ENCODE measurements around the gene HMGCL.
"Not testable (repeated sequence)": the region's sequence is repeated elsewhere in the genome, so short reads cannot be mapped to it uniquely, and the experiment has no call there.

Gene HMGCL

DNA sequence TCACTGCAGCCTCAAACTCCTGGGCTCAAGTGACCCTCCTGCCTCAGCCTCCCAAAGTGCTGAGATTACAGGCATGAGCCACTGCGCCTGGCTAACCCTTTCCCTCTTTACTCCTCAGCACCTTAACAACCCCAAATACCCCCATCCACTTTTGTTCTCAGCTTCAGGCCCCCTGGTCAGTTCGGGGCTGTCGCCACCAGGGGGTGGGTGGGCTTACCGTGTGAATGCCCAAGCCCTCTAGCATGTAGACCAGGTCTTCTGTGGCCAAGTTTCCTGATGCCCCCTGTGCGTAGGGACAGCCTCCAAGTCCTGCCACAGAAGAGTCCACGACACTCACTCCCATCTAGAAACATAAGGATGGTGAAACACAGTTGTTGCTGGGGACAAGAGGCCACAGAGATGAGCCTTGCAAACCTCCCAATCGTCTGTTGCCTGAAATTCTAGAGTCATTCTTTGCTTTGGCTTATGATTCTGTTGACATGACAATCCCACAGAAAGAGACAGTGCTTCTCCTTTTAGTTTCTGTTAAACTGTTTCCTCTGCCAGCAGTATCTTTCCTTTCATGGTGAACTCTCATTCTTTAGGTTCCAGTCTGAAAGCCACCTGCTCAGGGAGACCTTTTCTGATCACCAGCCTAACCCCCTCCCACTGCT is 20.9 kb downstream of the HMGCL start:
- Histone ChIP-seq H3K27me3 (ENCODE audit: control insufficient read depth, insufficient read depth, low read length) (no peaks in the 10 kb centered on the region), H3K4me2 (ENCODE audit: low read length) (no peak overlapping the region), H3K9ac (ENCODE audit: low read depth, low read length) (no peak overlapping the region), H3K36me3 (ENCODE audit: insufficient read depth, low read length) (peaks cover 15% of the 10 kb centered on the region), H3K9me3 (replicated peaks; ENCODE audit: low read length) (no peaks in the 10 kb centered on the region), H3K4me3 (ENCODE audit: low read length) (no peak overlapping the region), H3K4me1 (ENCODE audit: control insufficient read depth, insufficient read depth, low read length) (peaks cover 13% of the 10 kb centered on the region)

DNA sequence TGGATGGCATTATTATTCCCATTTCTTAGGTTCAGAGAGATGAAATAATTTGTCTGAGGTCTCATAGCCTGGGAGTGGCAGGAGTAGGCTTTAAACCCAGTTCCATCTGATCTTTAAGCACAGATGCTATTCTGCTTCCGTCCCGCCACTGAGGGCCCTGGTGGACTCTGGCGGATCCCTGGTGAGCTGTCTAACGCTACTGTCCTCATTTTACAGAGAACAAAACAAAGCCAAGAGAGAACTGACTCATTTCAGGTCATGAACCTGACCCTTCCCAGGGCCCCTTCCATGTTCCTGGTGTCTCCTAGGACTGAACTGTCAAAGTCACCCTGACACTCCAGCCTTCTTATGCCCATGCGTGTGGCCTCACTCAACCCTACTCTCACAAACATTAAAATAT is 21.6 kb downstream of the HMGCL start:
- H3K4me2 ChIP-seq (ENCODE audit: low read length) = no peak overlapping the region
- H3K36me3 ChIP-seq (ENCODE audit: insufficient read depth, low read length) = peaks cover 21% of the 10 kb centered on the region

DNA sequence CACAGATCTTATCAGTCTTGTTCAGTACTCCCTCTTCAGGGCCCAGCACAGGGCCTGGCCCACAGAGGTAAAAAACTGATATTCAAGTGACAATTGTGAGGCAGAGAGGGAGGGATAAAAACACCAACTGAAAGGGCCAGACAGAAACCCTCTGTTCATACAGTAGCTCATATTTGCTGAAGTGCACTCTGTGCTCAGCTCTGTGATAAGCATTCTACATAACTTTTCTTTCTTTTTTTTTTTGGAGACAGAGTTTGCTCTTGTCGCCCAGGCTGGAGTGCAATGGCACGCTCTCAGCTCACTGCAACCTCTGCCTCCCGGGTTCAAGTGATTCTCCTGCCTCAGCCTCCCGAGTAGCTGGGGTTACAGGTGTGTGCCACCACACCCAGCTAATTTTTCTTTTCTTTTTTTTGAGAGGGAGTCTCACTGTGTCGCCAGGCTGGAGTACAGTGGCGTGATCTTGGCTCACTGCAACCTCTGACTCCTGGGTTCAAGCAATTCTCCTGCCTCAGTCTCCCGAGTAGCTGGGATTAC is 22.4 kb downstream of the HMGCL start:
- not testable (repeated sequence) for H3K9ac ChIP-seq (ENCODE audit: low read depth, low read length); H3K4me3 ChIP-seq (ENCODE audit: low read length); H3K4me2 ChIP-seq (ENCODE audit: low read length); H3K27me3 ChIP-seq (ENCODE audit: control insufficient read depth, insufficient read depth, low read length); H3K9me3 ChIP-seq (replicated peaks; ENCODE audit: low read length)
- Histone ChIP-seq H3K36me3 (ENCODE audit: insufficient read depth, low read length) (peaks cover 25% of the 10 kb centered on the region), H3K4me1 (ENCODE audit: control insufficient read depth, insufficient read depth, low read length) (peaks cover 20% of the 10 kb centered on the region)

More for the DNA sequence above, 21.6 kb downstream of the HMGCL start:
- H3K9ac ChIP-seq (ENCODE audit: low read depth, low read length) = no peak overlapping the region
- H3K27me3 ChIP-seq (ENCODE audit: control insufficient read depth, insufficient read depth, low read length) = no peaks in the 10 kb centered on the region
- no peak overlapping the region for H3K4me3 ChIP-seq (ENCODE audit: low read length)
- no peaks in the 10 kb centered on the region for H3K9me3 ChIP-seq (replicated peaks; ENCODE audit: low read length)
- H3K4me1 ChIP-seq (ENCODE audit: control insufficient read depth, insufficient read depth, low read length) = peaks cover 19% of the 10 kb centered on the region

DNA sequence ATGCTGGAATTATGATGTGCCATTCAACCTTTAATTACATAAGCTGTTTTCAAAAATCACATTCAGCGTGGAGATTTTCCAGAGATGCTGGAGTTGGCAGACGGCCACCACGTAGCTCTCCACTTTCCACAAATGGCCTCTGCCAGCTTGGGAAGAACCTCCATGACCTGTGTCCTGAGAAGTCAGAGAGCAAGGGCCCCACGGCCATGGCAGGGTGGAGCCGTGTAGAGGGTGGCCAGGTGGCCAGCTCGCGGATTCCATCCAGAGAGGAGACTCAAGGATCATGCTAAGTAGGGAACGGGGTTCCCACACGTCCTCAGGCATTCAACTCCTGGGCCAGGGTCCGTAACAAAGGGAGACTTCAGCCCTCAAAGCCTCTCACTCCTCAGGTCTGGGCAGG is 23.4 kb downstream of the HMGCL start:
- H3K4me2 ChIP-seq (ENCODE audit: low read length) = no peak overlapping the region
- H3K27me3 ChIP-seq (ENCODE audit: control insufficient read depth, insufficient read depth, low read length) = no peaks in the 10 kb centered on the region
- no peaks in the 10 kb centered on the region for H3K9me3 ChIP-seq (replicated peaks; ENCODE audit: low read length)
- H3K36me3 ChIP-seq (ENCODE audit: insufficient read depth, low read length) = peaks cover 22% of the 10 kb centered on the region
- peaks cover 20% of the 10 kb centered on the region for H3K4me1 ChIP-seq (ENCODE audit: control insufficient read depth, insufficient read depth, low read length)
- H3K9ac ChIP-seq (ENCODE audit: low read depth, low read length) = no peak overlapping the region
- no peak overlapping the region for H3K4me3 ChIP-seq (ENCODE audit: low read length)

DNA sequence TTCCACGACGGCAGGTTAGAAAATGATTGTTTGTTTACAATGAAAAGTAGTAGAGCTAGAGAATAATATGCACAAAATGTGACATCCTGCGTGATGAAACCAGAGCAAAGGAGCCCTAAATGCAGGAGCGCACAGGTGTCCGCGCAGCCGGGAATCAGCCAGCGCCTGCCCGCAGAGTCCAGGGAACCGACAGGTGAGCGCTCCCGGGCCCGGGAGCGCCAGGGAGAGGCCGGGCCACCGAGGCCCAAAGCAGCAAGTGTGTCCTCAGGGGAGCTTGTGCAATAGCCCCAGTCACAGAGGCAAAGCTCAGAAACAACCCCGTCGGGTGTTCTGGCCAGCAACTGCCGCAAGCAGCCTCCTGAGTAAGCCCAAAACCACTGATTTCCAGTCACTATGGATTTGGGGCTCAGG is 23.9 kb downstream of the HMGCL start:
- peak overlapping the region; percentile 96 for H3K4me3 ChIP-seq (ENCODE audit: low read length)
- H3K27me3 ChIP-seq (ENCODE audit: control insufficient read depth, insufficient read depth, low read length) = no peaks in the 10 kb centered on the region
- peak overlapping the region; percentile 97 for H3K4me2 ChIP-seq (ENCODE audit: low read length)
- peak overlapping the region; percentile 83 for H3K9ac ChIP-seq (ENCODE audit: low read depth, low read length)
- H3K4me1 ChIP-seq (ENCODE audit: control insufficient read depth, insufficient read depth, low read length) = peaks cover 20% of the 10 kb centered on the region
- H3K9me3 ChIP-seq (replicated peaks; ENCODE audit: low read length) = no peaks in the 10 kb centered on the region
- peaks cover 27% of the 10 kb centered on the region for H3K36me3 ChIP-seq (ENCODE audit: insufficient read depth, low read length)

DNA sequence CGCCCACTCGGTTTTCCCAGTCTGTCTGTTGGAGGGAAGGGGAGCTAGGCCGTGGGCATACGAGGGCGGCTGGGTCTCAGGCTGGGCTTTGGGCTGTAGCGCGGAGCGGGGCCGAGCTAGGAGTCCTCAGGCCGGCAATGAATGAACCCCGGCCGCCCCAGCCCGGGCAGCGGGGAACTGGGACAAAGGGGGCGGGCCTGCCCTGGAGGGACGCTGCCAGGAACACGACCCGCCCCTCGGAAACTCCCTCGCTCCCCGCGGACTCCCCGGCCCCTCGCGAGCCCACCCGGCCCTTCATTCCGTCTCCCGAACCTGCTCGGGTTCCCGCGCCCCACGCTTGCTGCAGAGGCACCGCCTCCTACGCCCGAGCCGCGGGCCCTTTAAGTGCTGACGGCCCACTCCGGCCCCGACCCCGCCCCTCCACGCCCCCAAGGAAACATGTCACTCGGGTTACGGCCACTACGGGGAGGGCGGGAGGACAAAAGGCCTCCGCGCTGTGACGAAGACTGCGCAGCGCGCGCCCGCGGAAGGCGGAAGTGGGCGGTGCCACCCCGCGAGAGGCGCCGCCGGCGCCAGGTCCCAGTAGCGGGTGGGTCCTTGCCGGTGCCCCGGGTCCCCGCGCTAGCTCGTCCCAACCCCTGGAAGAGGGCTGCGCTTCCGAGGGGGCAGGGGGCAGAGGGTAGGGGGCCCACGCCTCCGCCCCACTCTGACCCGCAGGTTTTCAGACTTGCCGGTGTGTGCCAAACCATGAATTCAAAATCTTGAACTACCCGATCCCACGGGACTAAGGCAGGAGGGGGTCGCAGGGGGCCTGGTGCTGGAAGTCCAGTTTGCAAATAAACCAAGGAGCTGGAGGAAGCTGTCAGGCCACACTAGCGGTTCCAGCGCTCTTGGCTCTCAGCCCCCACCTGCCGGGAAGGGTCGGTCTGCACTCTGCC is 24.6 kb downstream of the HMGCL start, which contains the start of gene GALE:
Gene GALE (minus strand): TSS at position 355 of the 938 bp plus-strand sequence. CDS start 1,747 bp downstream, outside the sequence.
- peak within 1 kb of the TSS; percentile 97 for H3K4me2 ChIP-seq (ENCODE audit: low read length)
- H3K4me3 ChIP-seq (ENCODE audit: low read length) = peak within 1 kb of the TSS; percentile 96
- peaks cover 20% of the 10 kb centered on the region for H3K4me1 ChIP-seq (ENCODE audit: control insufficient read depth, insufficient read depth, low read length)
- peak within 1 kb of the TSS; percentile 83 for H3K9ac ChIP-seq (ENCODE audit: low read depth, low read length)
- H3K9me3 ChIP-seq (replicated peaks; ENCODE audit: low read length) = no peaks in the 10 kb centered on the region
- H3K27me3 ChIP-seq (ENCODE audit: control insufficient read depth, insufficient read depth, low read length) = no peaks in the 10 kb centered on the region
- H3K36me3 ChIP-seq (ENCODE audit: insufficient read depth, low read length) = peaks cover 32% of the 10 kb centered on the region

DNA sequence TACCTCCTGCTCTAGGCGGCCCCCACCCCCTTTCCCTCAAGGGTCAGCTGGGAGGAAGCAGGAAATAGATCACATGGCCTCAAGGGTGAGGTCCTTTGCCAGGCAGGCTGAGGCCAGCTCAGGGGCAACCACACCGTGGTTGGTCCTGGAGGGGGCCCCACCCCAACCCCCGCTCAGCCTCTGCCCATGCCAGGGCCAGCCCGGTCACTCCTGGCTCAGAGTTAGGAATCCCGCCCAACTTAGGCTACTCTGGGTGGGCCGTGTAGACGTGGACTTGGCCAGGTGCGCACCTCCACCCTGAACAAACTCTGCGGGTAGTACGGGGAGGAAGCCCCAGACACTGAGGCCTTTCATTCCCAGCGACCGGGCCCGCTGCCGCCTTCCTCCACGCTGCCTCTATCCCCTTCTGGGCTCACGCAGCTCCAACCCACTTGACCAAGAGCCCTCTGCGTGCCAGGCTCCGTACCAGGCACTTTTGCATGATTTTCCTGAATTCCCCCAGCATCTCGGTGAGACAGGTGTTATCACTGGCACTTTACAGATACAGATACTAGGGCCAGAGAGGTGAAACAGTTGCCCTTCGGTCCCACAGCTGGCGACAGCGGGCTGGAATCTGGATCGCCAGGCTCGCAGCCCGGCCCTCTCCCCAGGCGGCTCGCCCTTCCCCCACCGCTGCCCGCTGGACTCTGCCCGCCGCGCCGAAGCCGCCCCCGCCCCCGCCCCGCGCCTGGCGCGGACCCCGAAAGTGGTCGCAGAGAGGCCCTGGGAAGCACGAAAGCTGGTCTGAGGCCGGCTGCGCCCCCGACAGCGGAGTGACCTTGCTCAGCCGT is 25.4 kb downstream of the HMGCL start:
- H3K4me3 ChIP-seq (ENCODE audit: low read length) = peak overlapping the region; percentile 96
- H3K36me3 ChIP-seq (ENCODE audit: insufficient read depth, low read length) = peaks cover 33% of the 10 kb centered on the region
- H3K4me1 ChIP-seq (ENCODE audit: control insufficient read depth, insufficient read depth, low read length) = peaks cover 20% of the 10 kb centered on the region
- H3K27me3 ChIP-seq (ENCODE audit: control insufficient read depth, insufficient read depth, low read length) = no peaks in the 10 kb centered on the region
- H3K9ac ChIP-seq (ENCODE audit: low read depth, low read length) = peak overlapping the region; percentile 83
- H3K4me2 ChIP-seq (ENCODE audit: low read length) = peak overlapping the region; percentile 97
- H3K9me3 ChIP-seq (replicated peaks; ENCODE audit: low read length) = no peaks in the 10 kb centered on the region

DNA sequence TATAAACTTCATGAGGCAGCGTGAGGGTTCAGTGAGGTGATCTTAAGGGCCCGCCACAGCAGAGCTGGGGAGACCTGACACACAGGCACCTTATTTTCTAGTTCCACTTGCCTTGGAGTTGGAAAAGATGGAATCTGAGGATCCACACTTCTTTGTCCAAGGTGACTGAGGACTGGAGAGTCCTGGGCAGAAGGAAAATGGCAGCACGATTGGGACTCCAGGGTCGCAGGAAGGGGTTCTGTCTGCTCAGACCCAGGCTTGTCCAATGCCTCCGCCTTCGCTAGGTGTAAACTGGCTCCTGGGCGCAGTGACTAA is 26.0 kb downstream of the HMGCL start:
- peaks cover 39% of the 10 kb centered on the region for H3K36me3 ChIP-seq (ENCODE audit: insufficient read depth, low read length)
- peak overlapping the region; percentile 83 for H3K9ac ChIP-seq (ENCODE audit: low read depth, low read length)
- peak overlapping the region; percentile 96 for H3K4me3 ChIP-seq (ENCODE audit: low read length)
- no peaks in the 10 kb centered on the region for H3K9me3 ChIP-seq (replicated peaks; ENCODE audit: low read length)
- H3K27me3 ChIP-seq (ENCODE audit: control insufficient read depth, insufficient read depth, low read length) = no peaks in the 10 kb centered on the region
- H3K4me2 ChIP-seq (ENCODE audit: low read length) = peak overlapping the region; percentile 97
- peaks cover 20% of the 10 kb centered on the region for H3K4me1 ChIP-seq (ENCODE audit: control insufficient read depth, insufficient read depth, low read length)

DNA sequence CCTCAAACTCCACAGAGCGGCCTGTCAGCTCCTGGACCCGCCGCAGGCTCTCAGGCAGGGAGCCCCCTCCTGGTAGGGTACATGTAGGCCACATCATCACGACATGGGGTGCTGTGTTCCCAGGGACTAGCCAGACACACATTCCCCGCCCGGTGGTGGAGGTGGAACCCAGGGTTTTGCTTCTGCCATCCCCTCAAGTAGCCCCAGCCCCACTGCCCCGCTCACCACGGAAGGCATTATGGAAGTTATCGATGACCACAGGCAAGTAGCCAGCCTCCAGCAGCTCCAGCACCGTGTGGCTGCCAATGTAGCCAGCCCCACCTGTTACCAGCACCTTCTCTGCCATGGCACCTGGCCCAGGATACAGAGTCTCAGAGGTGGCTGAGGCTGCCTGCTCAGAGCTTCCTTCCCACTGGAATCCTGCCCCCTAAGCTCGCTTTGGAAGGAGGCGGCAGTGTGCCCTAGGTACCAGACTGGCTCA is 26.5 kb downstream of the HMGCL start:
- Histone ChIP-seq H3K9me3 (replicated peaks; ENCODE audit: low read length) (no peaks in the 10 kb centered on the region), H3K4me1 (ENCODE audit: control insufficient read depth, insufficient read depth, low read length) (peaks cover 20% of the 10 kb centered on the region), H3K36me3 (ENCODE audit: insufficient read depth, low read length) (peaks cover 40% of the 10 kb centered on the region), H3K4me3 (ENCODE audit: low read length) (no peak overlapping the region), H3K27me3 (ENCODE audit: control insufficient read depth, insufficient read depth, low read length) (no peaks in the 10 kb centered on the region), H3K9ac (ENCODE audit: low read depth, low read length) (peak overlapping the region; percentile 83), H3K4me2 (ENCODE audit: low read length) (peak overlapping the region; percentile 97)

DNA sequence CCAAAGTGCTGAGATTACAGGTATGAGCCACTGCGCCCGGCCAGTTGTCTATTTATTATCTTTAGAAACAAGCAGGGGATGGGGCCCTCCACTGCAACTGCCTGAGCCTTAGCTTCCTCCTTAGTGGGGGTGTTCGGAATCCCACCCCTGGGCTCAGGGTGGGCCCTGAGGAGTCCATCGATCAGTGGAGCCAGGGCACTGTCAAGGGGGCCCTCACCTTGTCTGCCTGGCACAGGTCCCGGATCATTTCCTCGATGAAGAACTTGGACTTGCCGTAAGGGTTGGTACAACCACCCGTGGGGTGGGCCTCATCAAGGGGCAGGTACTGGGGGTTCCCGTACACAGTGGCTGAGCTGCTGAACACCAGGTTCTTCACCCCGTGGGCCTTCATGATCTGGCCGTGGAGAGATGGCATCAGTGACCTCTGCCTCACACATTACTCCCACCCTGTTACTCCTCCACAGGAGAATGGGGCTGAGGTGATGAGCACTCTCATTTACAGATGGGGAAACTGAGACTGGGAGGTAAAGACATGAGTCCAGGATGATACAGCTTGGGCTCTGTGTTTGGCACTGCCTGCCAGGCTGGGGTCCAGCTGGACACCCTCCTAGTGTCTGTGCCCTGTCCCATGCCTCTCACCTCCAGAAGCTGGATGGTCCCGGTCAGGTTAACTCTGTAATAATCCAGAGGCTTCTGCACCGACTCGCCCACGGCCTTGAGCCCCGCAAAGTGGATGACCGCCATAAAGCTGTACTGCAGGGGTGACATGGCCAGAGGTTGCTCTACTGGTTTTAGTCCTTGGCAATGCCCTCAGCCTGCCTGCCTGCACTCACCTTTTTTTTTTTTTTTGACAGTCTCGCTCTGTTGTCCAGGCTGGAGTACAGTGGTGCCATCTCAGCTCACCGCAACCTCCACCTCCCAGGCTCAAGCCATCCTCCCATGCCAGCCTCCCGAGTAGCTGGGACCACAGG is 27.5 kb downstream of the HMGCL start:
- H3K4me3 ChIP-seq (ENCODE audit: low read length) = no peak overlapping the region
- H3K9me3 ChIP-seq (replicated peaks; ENCODE audit: low read length) = no peaks in the 10 kb centered on the region
- peaks cover 50% of the 10 kb centered on the region for H3K36me3 ChIP-seq (ENCODE audit: insufficient read depth, low read length)
- no peak overlapping the region for H3K9ac ChIP-seq (ENCODE audit: low read depth, low read length)
- H3K4me1 ChIP-seq (ENCODE audit: control insufficient read depth, insufficient read depth, low read length) = peaks cover 27% of the 10 kb centered on the region
- H3K27me3 ChIP-seq (ENCODE audit: control insufficient read depth, insufficient read depth, low read length) = no peaks in the 10 kb centered on the region
- no peak overlapping the region for H3K4me2 ChIP-seq (ENCODE audit: low read length)

Data from skeletal muscle satellite cell (primary cell).